K562 (cell line): Measurements from ENCODE around the gene DMD.

Experiments used
- E2F3 ChIP-seq: fragments of 250-450 bp; sonication (Bioruptor Pico); IDR thresholded peaks from 2 replicates; pipeline ENCODE4 v1.4.0; 2020; ENCODE audit warnings: mild to moderate bottlenecking
- L3MBTL2 ChIP-seq: fragments of 450-650 bp; IDR thresholded peaks from 2 replicates; pipeline ENCODE4 v1.6.1; 2016; ENCODE audit warnings: mild to moderate bottlenecking, moderate library complexity
- LEF1 ChIP-seq: fragments of 450-650 bp; IDR thresholded peaks from 2 replicates; pipeline ENCODE4 v1.6.1; 2016; ENCODE audit warnings: mild to moderate bottlenecking
- MECOM ChIP-seq: fragments of 250-450 bp; sonication (Bioruptor Pico); IDR thresholded peaks from 2 replicates; pipeline ENCODE4 v1.8.0; 2022; ENCODE audit warnings: inconsistent platforms
- SIN3A ChIP-seq, 2 experiments: fragments of 150-350 bp in 1 of 2; IDR thresholded peaks; 2 replicates each; pipeline ENCODE4 v1.6.1; 2011 to 2016; ENCODE audit warnings: borderline replicate concordance in 2 of 2, low read depth in 2 of 2, low read length in 2 of 2, mild to moderate bottlenecking in 2 of 2, moderate library complexity in 2 of 2; ENCODE audit not compliant: control insufficient read depth in 1 of 2
- SRSF3 ChIP-seq: fragments of 200-400 bp; formaldehyde crosslinking; IDR thresholded peaks from 2 replicates; pipeline ENCODE4 v1.6.1; 2016; ENCODE audit warnings: mild to moderate bottlenecking, low read length, moderate library complexity; ENCODE audit not compliant: insufficient read depth
- TEAD1 ChIP-seq, 2 experiments: fragments of 450-650 bp in 1 of 2; sonication (generic) in 1 of 2; formaldehyde crosslinking; IDR thresholded peaks; 2 replicates each; pipeline versions ENCODE4 v1.4.0 to v1.8.0; 2020 to 2022; ENCODE audit warnings: mild to moderate bottlenecking in 2 of 2, missing genetic modification reagents in 1 of 2
- U2AF2 ChIP-seq: fragments of 200-400 bp; formaldehyde crosslinking; optimal IDR thresholded peaks from 2 replicates; pipeline ENCODE3; 2017; ENCODE audit warnings: low read depth, mild to moderate bottlenecking, low read length
- XRCC3 ChIP-seq: fragments of 450-650 bp; IDR thresholded peaks from 2 replicates; pipeline ENCODE4 v1.6.1; 2017; ENCODE audit warnings: mild to moderate bottlenecking, moderate library complexity
- ZBTB49 ChIP-seq: sonication (generic); formaldehyde crosslinking; IDR thresholded peaks from 2 replicates; pipeline ENCODE4 v1.8.0; 2022; ENCODE audit warnings: missing genetic modification reagents, mild to moderate bottlenecking, borderline replicate concordance
- TF ChIP-seq, protein P1 (sequence below), 3 experiments: IDR thresholded peaks in 2 of 3; conservative IDR thresholded peaks in 1 of 3; 2 replicates each; pipeline ENCODE4 v1.5.1; 2011 to 2012; ENCODE audit warnings: low read length in 3 of 3, mild to moderate bottlenecking in 3 of 3, control low read depth in 2 of 3, improper control_type of control experiment in 1 of 3, inconsistent platforms in 1 of 3, low read depth in 1 of 3, mixed read lengths in 1 of 3, moderate library complexity in 1 of 3; ENCODE audit not compliant: insufficient read depth in 2 of 3

DNA sequence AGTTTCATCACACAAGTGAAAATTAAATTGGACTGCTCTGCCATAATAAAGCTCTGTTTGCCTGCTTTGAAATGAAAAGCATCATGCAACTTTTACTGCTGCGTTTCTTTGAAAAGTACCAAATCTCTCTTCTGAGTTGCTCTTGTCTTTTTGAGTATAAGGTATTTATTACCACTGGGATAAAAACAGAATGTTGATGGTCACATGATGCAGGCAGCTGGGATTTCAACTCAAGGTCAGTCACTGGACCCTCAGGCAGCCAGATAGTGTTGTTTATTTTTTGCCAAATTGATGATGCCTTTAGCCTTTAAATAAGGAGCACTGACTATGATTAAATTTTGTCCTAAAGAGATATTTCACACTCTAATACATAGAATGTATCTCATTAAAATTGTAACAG, 32.7 kb downstream of the DMD start:
- TF ChIP-seq MECOM (CRISPR knock-in tag) (no peak), L3MBTL2 (no peak), LEF1 (no peak), XRCC3 (no peak), SIN3A (IDR thresholded peaks at IDR 0.05; ENCODE audit: borderline replicate concordance in 2 of 2, control insufficient read depth in 1 of 2, low read depth in 2 of 2, low read length in 2 of 2) (no peak), U2AF2 (no peak), TEAD1 (CRISPR knock-in tag; IDR thresholded peaks at IDR 0.05) (no peak), E2F3 (CRISPR knock-in tag) (no peak), SRSF3 (no peak), ZBTB49 (CRISPR knock-in tag) (no peak)
- TF ChIP-seq, protein P1, sequence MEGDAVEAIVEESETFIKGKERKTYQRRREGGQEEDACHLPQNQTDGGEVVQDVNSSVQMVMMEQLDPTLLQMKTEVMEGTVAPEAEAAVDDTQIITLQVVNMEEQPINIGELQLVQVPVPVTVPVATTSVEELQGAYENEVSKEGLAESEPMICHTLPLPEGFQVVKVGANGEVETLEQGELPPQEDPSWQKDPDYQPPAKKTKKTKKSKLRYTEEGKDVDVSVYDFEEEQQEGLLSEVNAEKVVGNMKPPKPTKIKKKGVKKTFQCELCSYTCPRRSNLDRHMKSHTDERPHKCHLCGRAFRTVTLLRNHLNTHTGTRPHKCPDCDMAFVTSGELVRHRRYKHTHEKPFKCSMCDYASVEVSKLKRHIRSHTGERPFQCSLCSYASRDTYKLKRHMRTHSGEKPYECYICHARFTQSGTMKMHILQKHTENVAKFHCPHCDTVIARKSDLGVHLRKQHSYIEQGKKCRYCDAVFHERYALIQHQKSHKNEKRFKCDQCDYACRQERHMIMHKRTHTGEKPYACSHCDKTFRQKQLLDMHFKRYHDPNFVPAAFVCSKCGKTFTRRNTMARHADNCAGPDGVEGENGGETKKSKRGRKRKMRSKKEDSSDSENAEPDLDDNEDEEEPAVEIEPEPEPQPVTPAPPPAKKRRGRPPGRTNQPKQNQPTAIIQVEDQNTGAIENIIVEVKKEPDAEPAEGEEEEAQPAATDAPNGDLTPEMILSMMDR (IDR thresholded peaks at IDR 0.05 in 2 of 3, conservative IDR thresholded peaks at IDR 0.05 in 1 of 3; ENCODE audit: insufficient read depth in 2 of 3, low read depth in 1 of 3, low read length in 3 of 3): no peak
